ENCODE results near the gene CIAO3. TPM values are rescaled to one million over a fixed set of nuclear protein-coding genes. Genes with fewer than 3 reads are reported as not detected.
"Not testable (repeated sequence)": the region's sequence is repeated elsewhere in the genome, so short reads cannot be mapped to it uniquely, and the experiment has no call there.

Gene CIAO3
- polyA plus RNA-seq, 6 donors from 2014 or later: 14.1 to 29.6 (median 20.5) TPM

DNA sequence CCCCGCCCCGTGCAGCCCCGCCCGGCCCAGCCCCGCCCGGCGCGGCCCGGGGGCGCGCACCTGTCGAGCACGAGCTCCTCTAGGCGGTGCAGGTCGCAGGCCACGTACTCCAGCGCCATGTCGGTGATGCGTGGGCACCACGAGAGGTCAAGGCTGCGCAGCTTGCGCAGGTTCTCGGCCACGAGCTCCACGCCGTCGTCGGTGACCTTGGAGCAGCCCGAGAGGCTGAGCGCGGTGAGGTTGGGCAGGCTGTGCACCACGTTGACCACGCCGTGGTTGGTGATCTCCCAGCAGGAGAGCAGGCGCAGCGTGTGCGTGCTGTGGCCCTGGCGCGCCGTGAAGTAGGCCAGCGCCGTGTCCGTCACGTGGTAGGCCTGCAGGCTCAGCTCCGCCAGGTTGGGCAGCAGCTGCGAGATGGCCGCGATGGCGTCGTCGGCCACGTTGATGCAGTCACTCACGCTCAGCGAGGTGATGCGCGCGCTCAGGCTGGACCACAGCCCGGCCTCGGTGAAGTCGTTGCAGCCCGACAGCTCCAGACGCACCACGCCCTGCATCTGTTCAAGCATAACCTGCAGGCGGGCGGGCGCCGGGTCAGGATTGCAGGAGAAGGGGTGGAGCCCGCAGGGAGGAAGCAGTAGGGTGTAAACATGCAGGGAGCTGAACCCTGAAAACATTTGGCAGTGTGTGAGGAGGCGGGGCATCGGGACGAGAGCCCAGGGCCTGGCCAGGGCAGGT, 45.3 kb downstream of the CIAO3 start:
- H3K27ac Mint-ChIP-seq: no peak overlapping the region

DNA sequence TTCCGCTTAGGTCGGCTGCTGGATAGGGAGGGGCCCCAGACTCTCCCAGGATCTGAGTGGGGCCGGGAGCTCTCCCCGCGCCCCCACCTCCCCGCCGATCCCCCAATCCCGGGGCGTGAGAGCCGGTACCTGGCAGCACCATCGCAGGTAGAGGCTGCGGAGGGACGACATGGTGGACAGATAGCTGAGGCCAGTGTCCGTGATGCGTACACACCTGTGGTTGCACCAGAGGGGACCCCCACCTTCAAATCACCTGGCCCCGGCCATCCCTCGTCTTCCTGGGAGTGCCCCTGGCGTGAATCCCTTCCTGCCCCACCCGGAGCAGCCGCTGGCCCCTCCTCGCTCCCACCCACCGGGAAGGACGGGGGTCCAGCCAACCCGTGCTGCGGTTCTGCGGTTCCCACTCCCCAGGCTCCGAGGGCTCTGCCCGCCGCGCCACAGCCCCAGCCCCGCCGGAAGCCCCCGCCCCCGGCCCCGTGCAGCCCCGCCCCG, 45.9 kb downstream of the CIAO3 start:
- Mint-ChIP-seq H3K27ac (no peak overlapping the region), H3K4me1 (peaks cover 6 to 19% (median 12%) of the 10 kb centered on the region in 3 donors), H3K27me3 (peaks cover 0 to 35% (median 15%) of the 10 kb centered on the region in 3 donors), H3K36me3 (no peaks in the 10 kb centered on the region), H3K4me3 (peak overlapping the region in 5 of 8 donors; percentile 47 to 80 (median 51)), H3K9me3 (no peaks in the 10 kb centered on the region)
- DNase-seq (no peak), ATAC-seq (ENCODE audit: low read depth in 2 of 2) (no peak)

More for the DNA sequence above, 45.3 kb downstream of the CIAO3 start:
- ATAC-seq (ENCODE audit: low read depth in 2 of 2) (peak; percentile 63), DNase-seq (peak; percentile 41)
- peaks cover 0 to 40% (median 15%) of the 10 kb centered on the region in 3 donors for H3K27me3 Mint-ChIP-seq
- H3K4me1 Mint-ChIP-seq: peaks cover 6 to 15% (median 7%) of the 10 kb centered on the region in 3 donors
- H3K4me3 Mint-ChIP-seq: peak overlapping the region; percentile 70 to 85 (median 77)
- H3K9me3 Mint-ChIP-seq: no peaks in the 10 kb centered on the region
- H3K36me3 Mint-ChIP-seq: no peaks in the 10 kb centered on the region

DNA sequence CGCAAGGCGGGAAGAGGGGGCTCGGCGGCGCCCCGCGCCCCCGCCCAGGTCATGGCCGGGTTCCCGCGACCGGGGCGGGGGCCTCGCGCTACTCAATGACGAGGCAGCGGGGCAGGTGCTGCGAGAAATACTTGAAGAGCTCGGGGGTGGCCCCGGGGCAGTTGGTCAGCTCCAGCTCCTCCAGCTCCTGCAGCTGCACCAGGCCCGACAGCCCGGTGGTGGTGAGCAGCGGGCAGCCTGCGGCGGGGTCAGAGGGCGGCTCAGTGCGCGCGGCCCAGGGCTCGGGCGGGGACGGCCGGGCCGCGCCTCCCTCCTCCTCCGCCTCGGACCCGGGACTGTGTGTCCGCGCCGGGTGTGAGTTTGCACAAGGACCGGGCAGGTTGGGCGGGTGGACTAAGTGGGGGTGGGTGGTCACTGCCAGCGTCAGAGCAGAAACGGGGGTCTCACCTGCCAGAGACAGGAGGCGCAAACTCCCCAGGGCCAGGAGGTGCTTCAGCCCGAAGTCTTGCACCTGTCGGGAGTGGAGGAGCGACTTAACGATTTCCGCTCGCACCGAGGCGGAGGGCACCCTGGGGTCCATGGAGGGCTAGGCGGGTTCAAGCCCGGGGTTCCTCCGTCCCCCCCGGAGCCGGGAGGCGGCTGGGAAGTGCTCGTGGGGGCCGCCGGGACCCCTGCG, 46.5 kb downstream of the CIAO3 start:
- no peak for ATAC-seq (ENCODE audit: low read depth in 2 of 2)
- peaks cover 10 to 21% (median 18%) of the 10 kb centered on the region in 3 donors for H3K4me1 Mint-ChIP-seq
- no peak overlapping the region for H3K27ac Mint-ChIP-seq

GRCh38 chr16:693766-694165, 47.0 kb downstream of the CIAO3 start:
- Mint-ChIP-seq H3K36me3 (no peaks in the 10 kb centered on the region), H3K4me1 (peaks cover 16 to 26% (median 23%) of the 10 kb centered on the region in 3 donors)

More for the DNA sequence above, 46.5 kb downstream of the CIAO3 start:
- Mint-ChIP-seq H3K36me3 (no peaks in the 10 kb centered on the region), H3K4me3 (peak overlapping the region; percentile 43 to 90 (median 73)), H3K27me3 (peaks cover 0 to 34% (median 15%) of the 10 kb centered on the region in 3 donors), H3K9me3 (no peaks in the 10 kb centered on the region)
- no peak for DNase-seq

DNA sequence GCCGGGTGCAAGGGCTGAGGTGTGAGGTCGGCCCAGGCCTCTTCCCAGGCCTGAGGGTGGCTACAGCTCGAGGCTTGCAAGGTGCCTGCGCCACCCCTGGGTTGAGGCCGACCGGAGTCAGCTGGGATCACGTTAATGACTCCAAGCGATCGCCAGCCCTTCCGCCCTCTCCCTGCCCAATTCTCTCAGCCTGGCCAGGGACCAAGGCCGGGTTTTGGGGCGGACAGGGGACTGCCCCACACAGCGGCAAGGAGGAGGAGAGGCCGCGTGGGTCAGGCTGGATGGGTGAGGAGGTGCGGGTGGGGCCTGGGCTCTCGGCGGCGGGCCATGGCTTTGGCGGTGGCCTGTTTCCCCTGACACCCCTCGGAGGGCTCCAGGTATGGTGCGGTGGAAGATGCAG, 47.4 kb downstream of the CIAO3 start:
- H3K27ac Mint-ChIP-seq: no peak overlapping the region
- H3K9me3 Mint-ChIP-seq: no peaks in the 10 kb centered on the region
- DNase-seq (no peak), ATAC-seq (ENCODE audit: low read depth in 2 of 2) (no peak)
- H3K4me1 Mint-ChIP-seq: peaks cover 18 to 27% (median 27%) of the 10 kb centered on the region in 3 donors
- H3K4me3 Mint-ChIP-seq: peak overlapping the region in 4 of 8 donors; percentile 39 to 74 (median 63)
- no peaks in the 10 kb centered on the region for H3K36me3 Mint-ChIP-seq
- peaks cover 0 to 32% (median 15%) of the 10 kb centered on the region in 3 donors for H3K27me3 Mint-ChIP-seq

More at GRCh38 chr16:693766-694165, 47.0 kb downstream of the CIAO3 start:
- Mint-ChIP-seq H3K9me3 (no peaks in the 10 kb centered on the region), H3K27me3 (peaks cover 0 to 34% (median 15%) of the 10 kb centered on the region in 3 donors), H3K27ac (no peak overlapping the region), H3K4me3 (peak overlapping the region in 4 of 8 donors; percentile 39 to 74 (median 63))
- ATAC-seq (ENCODE audit: low read depth in 2 of 2) (peak in 1 of 2 donors; percentile 48), DNase-seq (no peak)

GRCh38 chr16:692356-693108, 48.3 kb downstream of the CIAO3 start:
- Mint-ChIP-seq H3K9me3 (no peaks in the 10 kb centered on the region), H3K4me3 (peak overlapping the region in 6 of 8 donors; percentile 18 to 95 (median 46)), H3K27ac (no peak overlapping the region), H3K36me3 (no peaks in the 10 kb centered on the region), H3K4me1 (peaks cover 18 to 33% (median 27%) of the 10 kb centered on the region in 3 donors), H3K27me3 (peaks cover 0 to 24% (median 15%) of the 10 kb centered on the region in 3 donors)
- ATAC-seq (ENCODE audit: low read depth in 2 of 2) (no peak), DNase-seq (no peak)

GRCh38 chr16:691242-691641, 49.6 kb downstream of the CIAO3 start:
- Mint-ChIP-seq H3K4me1 (peaks cover 21 to 33% (median 27%) of the 10 kb centered on the region in 3 donors), H3K27me3 (peaks cover 0 to 19% (median 15%) of the 10 kb centered on the region in 3 donors), H3K4me3 (peak overlapping the region in 7 of 8 donors; percentile 89 to 97 (median 94)), H3K27ac (peak overlapping the region in 2 of 6 donors; percentile 47 to 93)
- H3K36me3 Mint-ChIP-seq; H3K9me3 Mint-ChIP-seq; ATAC-seq (ENCODE audit: low read depth in 2 of 2); DNase-seq: not testable (repeated sequence)

GRCh38 chr16:689175-689897, 51.5 kb downstream of the CIAO3 start:
- Mint-ChIP-seq H3K36me3 (no peaks in the 10 kb centered on the region), H3K9me3 (no peaks in the 10 kb centered on the region), H3K4me3 (peak overlapping the region; percentile 89 to 97 (median 94)), H3K27ac (peak overlapping the region in 5 of 6 donors; percentile 33 to 96 (median 56)), H3K27me3 (peaks cover 0 to 15% (median 13%) of the 10 kb centered on the region in 3 donors), H3K4me1 (peaks cover 22 to 40% (median 29%) of the 10 kb centered on the region in 3 donors)
- DNase-seq (no peak), ATAC-seq (ENCODE audit: low read depth in 2 of 2) (no peak)

GRCh38 chr16:687499-687898, 53.3 kb downstream of the CIAO3 start:
- H3K27ac Mint-ChIP-seq: no peak overlapping the region

DNA sequence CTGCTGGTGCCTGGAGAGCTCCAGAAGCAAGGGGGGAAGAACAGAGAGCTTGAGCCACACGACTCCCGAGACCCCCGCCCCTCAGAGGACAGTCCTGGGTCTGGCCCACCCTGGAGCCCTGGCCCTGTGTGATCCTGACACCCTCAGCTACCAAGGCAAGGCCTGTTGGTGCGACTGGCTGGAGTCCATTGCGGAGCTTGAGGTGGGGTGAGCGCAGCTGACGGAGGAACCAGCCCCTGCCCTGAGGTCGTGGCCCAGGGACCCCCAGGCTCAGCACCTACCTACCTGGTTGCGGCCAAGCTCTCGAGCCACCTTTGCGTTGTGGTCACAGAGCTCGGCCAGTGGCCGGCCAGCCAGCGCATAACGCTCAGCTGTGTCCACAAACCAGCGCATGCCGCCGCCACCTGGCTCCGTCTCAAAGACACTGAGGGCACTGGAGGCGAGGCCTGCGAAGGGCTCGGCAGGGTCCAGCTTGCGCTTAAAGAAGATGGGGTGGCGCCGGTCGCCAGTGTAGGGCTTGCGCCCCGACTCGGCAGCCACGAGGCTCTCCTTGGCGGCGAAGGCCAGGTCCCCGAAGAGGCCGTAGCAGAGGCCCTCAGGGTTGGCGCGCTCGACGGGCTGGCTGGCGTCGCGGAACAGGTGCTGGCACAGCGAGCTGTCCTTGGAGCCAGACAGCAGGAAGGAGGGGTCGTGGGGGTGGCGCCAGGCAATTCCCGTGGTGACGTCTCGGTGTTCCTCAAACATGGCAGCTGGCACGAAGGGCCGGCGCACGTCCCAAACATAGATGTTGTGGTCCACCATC, 54.1 kb downstream of the CIAO3 start:
- H3K4me3 Mint-ChIP-seq: peak overlapping the region in 3 of 8 donors; percentile 6 to 59 (median 53)
- H3K27ac Mint-ChIP-seq: peak overlapping the region in 1 of 6 donors; percentile 77
- H3K4me1 Mint-ChIP-seq: peaks cover 17 to 54% (median 42%) of the 10 kb centered on the region in 3 donors
- no peaks in the 10 kb centered on the region for H3K9me3 Mint-ChIP-seq
- no peaks in the 10 kb centered on the region for H3K36me3 Mint-ChIP-seq
- ATAC-seq (ENCODE audit: low read depth in 2 of 2) (no peak), DNase-seq (no peak)
- H3K27me3 Mint-ChIP-seq: no peaks in the 10 kb centered on the region

More at GRCh38 chr16:687499-687898, 53.3 kb downstream of the CIAO3 start:
- DNase-seq (no peak), ATAC-seq (ENCODE audit: low read depth in 2 of 2) (no peak)
- peaks cover 17 to 45% (median 36%) of the 10 kb centered on the region in 3 donors for H3K4me1 Mint-ChIP-seq
- peak overlapping the region in 4 of 8 donors; percentile 25 to 72 (median 55) for H3K4me3 Mint-ChIP-seq
- no peaks in the 10 kb centered on the region for H3K9me3 Mint-ChIP-seq
- no peaks in the 10 kb centered on the region for H3K36me3 Mint-ChIP-seq
- peaks cover 0 to 6% (median 1%) of the 10 kb centered on the region in 3 donors for H3K27me3 Mint-ChIP-seq

DNA sequence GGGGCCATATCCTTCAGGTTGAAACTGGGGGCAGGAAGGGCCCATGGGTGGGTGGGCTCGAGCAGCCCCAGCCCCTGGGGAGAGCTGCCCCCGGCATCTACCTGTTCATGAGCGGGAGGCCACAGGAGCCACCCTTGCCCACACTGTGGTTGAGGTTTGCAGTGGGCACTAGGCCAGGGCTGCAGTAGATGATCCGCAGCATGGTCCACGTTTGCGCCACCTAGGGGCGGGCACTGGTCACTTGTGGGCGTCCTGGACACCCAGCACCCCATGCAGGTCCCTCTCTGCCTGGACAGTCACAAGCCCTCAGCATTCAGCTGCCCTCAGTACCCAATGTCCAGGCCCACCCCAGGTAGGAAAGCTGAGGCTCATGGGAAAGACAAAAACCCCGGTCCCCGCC, 54.8 kb downstream of the CIAO3 start:
- H3K9me3 Mint-ChIP-seq: no peaks in the 10 kb centered on the region
- H3K4me3 Mint-ChIP-seq: peak overlapping the region in 6 of 8 donors; percentile 19 to 79 (median 62)
- H3K27ac Mint-ChIP-seq: peak overlapping the region in 3 of 6 donors; percentile 63 to 77 (median 76)
- H3K27me3 Mint-ChIP-seq: no peaks in the 10 kb centered on the region
- peaks cover 14 to 58% (median 49%) of the 10 kb centered on the region in 3 donors for H3K4me1 Mint-ChIP-seq
- no peak for ATAC-seq (ENCODE audit: low read depth in 2 of 2)
- DNase-seq: no peak
- H3K36me3 Mint-ChIP-seq: no peaks in the 10 kb centered on the region

Data from naive B cell (primary cell).